Measurements from ENCODE around the gene NDUFA6. TPM values are rescaled to one million over a fixed set of nuclear protein-coding genes. Genes with fewer than 3 reads are reported as not detected.

Gene NDUFA6
- total and polyA plus RNA-seq, 2 of the 13 experiments (the other 11 are each of a cell fraction or from before 2014, with no cell fraction given) = 68.5 to 87.8 TPM

GRCh38 chr22:42067671-42068251, 22.8 kb downstream of the NDUFA6 start:
- H3K4me3 ChIP-seq (replicated peaks in 1 of 3; ENCODE audit: insufficient read depth in 1 of 3, low read depth in 2 of 3, low read length in 3 of 3) = no peak overlapping the region
- no TSS peak for BruUV-seq (replicated peaks)
- intact Hi-C loops (cut with micrococcal nuclease; ENCODE audit: unreplicated experiment) = no loop called here
- no peak overlapping the region for H3K4me2 ChIP-seq (ENCODE audit: low read depth, low read length)
- ChIA-PET CTCF (ENCODE audit: low intra/inter-chr PET ratio, low total read pairs) (no interaction called here), POLR2A (no interaction called here)
- peaks cover under 1 to 5% of the 10 kb centered on the region in 2 experiments; a peak in 3 of 5 replicates for H3K36me3 ChIP-seq (replicated peaks in 1 of 2; ENCODE audit: control insufficient read depth in 1 of 2, insufficient read depth in 2 of 2, low read length in 2 of 2)
- WGBS (ENCODE audit: low lambda C conversion rate) = 84% methylated on average over 7 of the region's 14 CpGs
- DNase-seq (ENCODE audit: low spot score) (no peak), FAIRE-seq (no peak), ATAC-seq (no peak)
- no peaks in the 10 kb centered on the region for H3K79me2 ChIP-seq (ENCODE audit: insufficient read depth, low read length)
- H3K27ac ChIP-seq (ENCODE audit: extremely low read length, insufficient read depth, low read length) = no peak overlapping the region
- no peaks in the 10 kb centered on the region for H3K9me3 ChIP-seq (ENCODE audit: low read length)
- no peak overlapping the region for H3K9ac ChIP-seq (ENCODE audit: insufficient read depth, low read depth, low read length)
- TF ChIP-seq NCOA1 (CRISPR knock-in tag; IDR thresholded peaks at IDR 0.05) (no peak), ZNF326 (CRISPR knock-in tag; IDR thresholded peaks at IDR 0.05; ENCODE audit: borderline replicate concordance) (no peak), SMAD3 (CRISPR knock-in tag; IDR thresholded peaks at IDR 0.05) (no peak), GATAD2A (CRISPR knock-in tag; IDR thresholded peaks at IDR 0.05) (no peak), DMTF1 (CRISPR knock-in tag; IDR thresholded peaks at IDR 0.05) (no peak), ZNF484 (CRISPR knock-in tag; IDR thresholded peaks at IDR 0.05; ENCODE audit: borderline replicate concordance, low read depth) (no peak), MAFK (conservative IDR thresholded peaks at IDR 0.05 in 1 of 2, IDR thresholded peaks at IDR 0.05 in 1 of 2; ENCODE audit: low read length in 2 of 2) (no peak), FOXO1 (CRISPR knock-in tag; IDR thresholded peaks at IDR 0.05) (no peak)
- in situ Hi-C loops (cut with HindIII; ENCODE audit: extremely low pct_ligation_motif_present, low pct_unique_long_range_greater_than_20kb) = no loop called here
- no peaks in the 10 kb centered on the region for H4K20me1 ChIP-seq (ENCODE audit: insufficient read depth, low read length)
- H2AFZ ChIP-seq (ENCODE audit: low read length) = no peak overlapping the region
- H3K4me1 ChIP-seq (ENCODE audit: insufficient read depth, low read length) = peaks cover 43% of the 10 kb centered on the region
- H3K27me3 ChIP-seq (ENCODE audit: control insufficient read depth in 1 of 2, insufficient read depth in 2 of 2, low read length in 2 of 2) = no peaks in the 10 kb centered on the region

All from HepG2 (cell line).